ENCODE measurements around the gene APPL1.

GRCh38 chr3:57230006-57230405 is 2.5 kb downstream of the APPL1 start:
- TF ChIP-seq POLR2A (IDR thresholded peaks at IDR 0.05) (no peak), CTCF (IDR thresholded peaks at IDR 0.05) (no peak)
